B cell (primary cell): ENCODE measurements around the gene LMO3. TPM values are rescaled to one million over a fixed set of nuclear protein-coding genes. Genes with fewer than 3 reads are reported as not detected.

Source experiments
- ATAC-seq: fragments of 200-7000 bp; cut with Tn5 transposase; one replicate; pipeline ENCODE4 v1.10.0; 2021; ENCODE audit warnings: low read depth, mild to moderate bottlenecking, moderate number of reproducible peaks, moderate library complexity
- CTCF ChIA-PET: fragments of 350-600 bp; sonication (Branson Sonifier 250); formaldehyde crosslinking; loops from one replicate; lab custom pipeline; 2021; ENCODE audit warnings: antibody characterized with exemption, inconsistent platforms; lab: Charles Lee
- POLR2A ChIA-PET: fragments of 350-600 bp; sonication (Branson Sonifier 250); formaldehyde crosslinking; loops from one replicate; lab custom pipeline; 2021; ENCODE audit warnings: antibody characterized with exemption; lab: Charles Lee
- DNase-seq: peaks from one replicate; pipeline ENCODE4 v3.0.0; 2013
- H2AFZ ChIP-seq: 2 replicates; pipeline ENCODE4 v1.6.1; 2012; ENCODE audit warnings: mild to moderate bottlenecking, low read depth, low read length; ENCODE audit not compliant: insufficient read depth, poor library complexity, severe bottlenecking
- H3K27ac ChIP-seq, 2 donors: 1 replicate in 1 of 2; 2 replicates in 1 of 2; pipeline ENCODE4 v1.5.1; 2012 to 2013; ENCODE audit warnings: low read length in 2 of 2, mild to moderate bottlenecking in 2 of 2, moderate library complexity in 1 of 2
- H3K27me3 ChIP-seq, 4 experiments: fragments of 200-600 bp in 1 of 4; sonication (generic) in 1 of 4; replicated peaks in 1 of 4; 1 replicate in 2 of 4; 2 replicates in 2 of 4; pipeline versions ENCODE4 v1.6.1 to v1.7.0; 2013 to 2016; ENCODE audit warnings: low read length in 3 of 4, mild to moderate bottlenecking in 2 of 4, mixed read lengths in 1 of 4, moderate library complexity in 1 of 4; ENCODE audit not compliant: insufficient read depth in 4 of 4, control insufficient read depth in 3 of 4; ENCODE audit errors: control extremely low read depth in 1 of 4
- H3K36me3 ChIP-seq, 2 experiments: replicated peaks in 1 of 2; 1 replicate in 1 of 2; 2 replicates in 1 of 2; pipeline versions ENCODE4 v1.6.1 to v1.7.1; 2013; ENCODE audit warnings: low read length in 1 of 2; ENCODE audit not compliant: insufficient read depth in 2 of 2, control insufficient read depth in 1 of 2; ENCODE audit errors: control extremely low read depth in 1 of 2, extremely low read depth in 1 of 2
- H3K4me1 ChIP-seq, 2 donors: fragments of 200-600 bp in 1 of 2; sonication (generic) in 1 of 2; 1 replicate in 1 of 2; 2 replicates in 1 of 2; pipeline versions ENCODE4 v1.5.1 to v1.6.1; 2013 to 2017; ENCODE audit warnings: low read length in 2 of 2; ENCODE audit not compliant: control insufficient read depth in 2 of 2, insufficient read depth in 2 of 2
- H3K4me2 ChIP-seq: replicated peaks from 2 replicates; pipeline ENCODE3; 2012; ENCODE audit warnings: mild to moderate bottlenecking, low read depth, low read length; ENCODE audit not compliant: poor library complexity, severe bottlenecking
- H3K4me3 ChIP-seq, 5 experiments: fragments of 200-600 bp in 1 of 5; sonication (generic) in 1 of 5; 1 replicate in 3 of 5; 2 replicates in 2 of 5; pipeline versions ENCODE4 v1.5.1 to v1.7.0; 2011 to 2016; ENCODE audit warnings: low read length in 4 of 5, mild to moderate bottlenecking in 4 of 5, low read depth in 2 of 5, control low read depth in 1 of 5, moderate library complexity in 1 of 5; ENCODE audit not compliant: insufficient read depth in 1 of 5; ENCODE audit errors: control extremely low read depth in 1 of 5, extremely low read depth in 1 of 5
- H3K79me2 ChIP-seq: fragments of 200-600 bp; sonication (generic); one replicate; pipeline ENCODE4 v1.6.0; 2016; ENCODE audit warnings: low read length; ENCODE audit not compliant: control insufficient read depth, insufficient read depth
- H3K9ac ChIP-seq: fragments of 200-600 bp; sonication (generic); 2 replicates; pipeline ENCODE4 v1.6.1; 2017; ENCODE audit warnings: mild to moderate bottlenecking, low read length, moderate library complexity
- H3K9me3 ChIP-seq, 3 donors: one replicate each; pipeline versions ENCODE4 v1.6.1 to v1.7.1; 2013; ENCODE audit warnings: low read length in 2 of 3; ENCODE audit not compliant: control insufficient read depth in 2 of 3, insufficient read depth in 1 of 3; ENCODE audit errors: control extremely low read depth in 1 of 3
- H4K20me1 ChIP-seq: 2 replicates; pipeline ENCODE4 v1.6.0; 2012; ENCODE audit warnings: mild to moderate bottlenecking, low read length; ENCODE audit not compliant: insufficient read depth, control insufficient read depth, poor library complexity, severe bottlenecking
- H3K27ac Mint-ChIP-seq: one replicate; pipeline ENCODE4 v1.8.0; 2021; ENCODE audit warnings: mixed read lengths
- H3K27me3 Mint-ChIP-seq: one replicate; pipeline ENCODE4 v1.8.0; 2021; ENCODE audit warnings: mixed read lengths
- H3K4me1 Mint-ChIP-seq: one replicate; pipeline ENCODE4 v1.8.0; 2021; ENCODE audit warnings: mixed read lengths
- H3K4me3 Mint-ChIP-seq: one replicate; pipeline ENCODE4 v1.8.0; 2021; ENCODE audit warnings: mixed read lengths
- H3K9me3 Mint-ChIP-seq: one replicate; pipeline ENCODE4 v1.8.0; 2022; ENCODE audit warnings: mixed read lengths; ENCODE audit not compliant: insufficient read depth
- CTCF ChIP-seq: fragments of 200-600 bp; IDR thresholded peaks from one replicate; pipeline ENCODE4 v1.8.0; 2022; ENCODE audit warnings: antibody characterized with exemption, mild to moderate bottlenecking
- EZH2 ChIP-seq: IDR thresholded peaks from 2 replicates; pipeline ENCODE4 v1.6.1; 2012; ENCODE audit warnings: borderline replicate concordance, low read depth, mild to moderate bottlenecking, moderate library complexity, low read length; ENCODE audit not compliant: insufficient read depth, poor library complexity, severe bottlenecking
- WGBS: methylation state at CpG from one replicate; pipeline ENCODE4 v1.1.5; 2013; ENCODE audit warnings: missing lambda C conversion rate; ENCODE audit not compliant: insufficient coverage; 5-methylcytosine and 5-hydroxymethylcytosine counted together
- intact Hi-C: fragments of 100-400 bp; cut with micrococcal nuclease; formaldehyde crosslinking; loops from one replicate; pipeline ENCODE4 v1.10.0; 2022
- polyA plus RNA-seq: library from polyadenylated mRNA; depleted of rRNA; stranded (reverse); fragments of >200 nt; gene quantifications from 2 replicates; pipeline ENCODE4 v1.2.3, GENCODE V29; 2012
- total RNA-seq, 2 donors: library from RNA; stranded (reverse); fragments of 120-200 nt in 1 of 2; gene quantifications; 1 replicate in 1 of 2; 2 replicates in 1 of 2; pipeline versions ENCODE4 v1.2.3 to v1.2.4, GENCODE V29; 2013 to 2022

The LMO3 gene
- total and polyA plus RNA-seq, 2 donors (not counting 1 experiment from before 2014, with no cell fraction given), result not detected

DNA sequence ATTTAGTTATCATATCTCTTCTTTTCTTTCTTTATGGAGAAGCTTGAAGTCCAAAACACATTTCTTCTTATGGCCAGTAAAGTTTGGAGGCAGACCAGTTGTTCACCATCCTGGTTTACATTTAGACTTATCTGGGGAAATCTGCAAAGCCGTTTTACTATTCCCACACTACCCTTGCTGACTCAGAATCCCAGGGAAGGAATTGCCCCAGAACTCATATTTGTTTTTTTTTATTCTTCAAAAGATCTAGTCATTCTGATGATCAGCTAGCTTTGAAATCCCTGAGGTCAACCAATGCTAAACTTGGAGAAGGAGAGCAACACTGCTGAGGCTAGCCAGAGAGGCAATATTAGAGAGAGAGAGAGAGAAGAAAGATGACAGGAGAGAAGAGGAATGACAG lies 12.3 kb upstream of the LMO3 start:
- H3K9ac ChIP-seq, result no peak overlapping the region
- H4K20me1 ChIP-seq, result no peaks in the 10 kb centered on the region
- no peak overlapping the region for H3K27ac ChIP-seq
- no peaks in the 10 kb centered on the region for H3K79me2 ChIP-seq
- WGBS, result no CpG with 5 or more reads among the region's 1 CpG
- H3K27me3 Mint-ChIP-seq, result no peaks in the 10 kb centered on the region
- H3K27me3 ChIP-seq, result no peaks in the 10 kb centered on the region
- POLR2A ChIA-PET, result no interaction called here
- DNase-seq, result no peak
- no peak overlapping the region for H3K4me3 Mint-ChIP-seq
- no peaks in the 10 kb centered on the region for H3K9me3 Mint-ChIP-seq
- no peaks in the 10 kb centered on the region for H3K36me3 ChIP-seq
- intact Hi-C loops, result no loop called here
- no peak overlapping the region for H3K4me3 ChIP-seq
- no peak for TF ChIP-seq EZH2
- TF ChIP-seq CTCF, result no peak
- H3K27ac Mint-ChIP-seq, result no peak overlapping the region
- H3K9me3 ChIP-seq, result no peaks in the 10 kb centered on the region
- H3K4me1 ChIP-seq, result no peaks in the 10 kb centered on the region
- CTCF ChIA-PET, result no interaction called here
- H3K4me1 Mint-ChIP-seq, result no peaks in the 10 kb centered on the region
- no peak for ATAC-seq
- H2AFZ ChIP-seq, result no peak overlapping the region
- H3K4me2 ChIP-seq, result no peak overlapping the region

GRCh38 chr12:16613199-16613598 lies 7.2 kb upstream of the LMO3 start:
- Histone ChIP-seq H3K36me3 (no peaks in the 10 kb centered on the region), H3K4me3 (no peak overlapping the region), H3K9ac (no peak overlapping the region), H2AFZ (no peak overlapping the region), H3K4me2 (no peak overlapping the region), H3K27me3 (peaks cover 0 to 6% (median 0%) of the 10 kb centered on the region in 4 experiments), H3K27ac (no peak overlapping the region), H4K20me1 (no peaks in the 10 kb centered on the region), H3K4me1 (no peaks in the 10 kb centered on the region), H3K9me3 (no peaks in the 10 kb centered on the region), H3K79me2 (no peaks in the 10 kb centered on the region)
- no peaks in the 10 kb centered on the region for H3K9me3 Mint-ChIP-seq
- H3K27ac Mint-ChIP-seq, result no peak overlapping the region
- no peak overlapping the region for H3K4me3 Mint-ChIP-seq
- POLR2A ChIA-PET, result no interaction called here
- CTCF ChIA-PET, result no interaction called here
- intact Hi-C loops, result no loop called here
- no peak for ATAC-seq
- H3K27me3 Mint-ChIP-seq, result peaks cover 13% of the 10 kb centered on the region
- TF ChIP-seq CTCF (no peak), EZH2 (no peak)
- no peaks in the 10 kb centered on the region for H3K4me1 Mint-ChIP-seq
- no peak for DNase-seq
